ENCODE results near the gene GLB1L3.

GRCh38 chr11:134346101-134346975 is 70.2 kb downstream of the GLB1L3 start:
- TF ChIP-seq, protein P1, sequence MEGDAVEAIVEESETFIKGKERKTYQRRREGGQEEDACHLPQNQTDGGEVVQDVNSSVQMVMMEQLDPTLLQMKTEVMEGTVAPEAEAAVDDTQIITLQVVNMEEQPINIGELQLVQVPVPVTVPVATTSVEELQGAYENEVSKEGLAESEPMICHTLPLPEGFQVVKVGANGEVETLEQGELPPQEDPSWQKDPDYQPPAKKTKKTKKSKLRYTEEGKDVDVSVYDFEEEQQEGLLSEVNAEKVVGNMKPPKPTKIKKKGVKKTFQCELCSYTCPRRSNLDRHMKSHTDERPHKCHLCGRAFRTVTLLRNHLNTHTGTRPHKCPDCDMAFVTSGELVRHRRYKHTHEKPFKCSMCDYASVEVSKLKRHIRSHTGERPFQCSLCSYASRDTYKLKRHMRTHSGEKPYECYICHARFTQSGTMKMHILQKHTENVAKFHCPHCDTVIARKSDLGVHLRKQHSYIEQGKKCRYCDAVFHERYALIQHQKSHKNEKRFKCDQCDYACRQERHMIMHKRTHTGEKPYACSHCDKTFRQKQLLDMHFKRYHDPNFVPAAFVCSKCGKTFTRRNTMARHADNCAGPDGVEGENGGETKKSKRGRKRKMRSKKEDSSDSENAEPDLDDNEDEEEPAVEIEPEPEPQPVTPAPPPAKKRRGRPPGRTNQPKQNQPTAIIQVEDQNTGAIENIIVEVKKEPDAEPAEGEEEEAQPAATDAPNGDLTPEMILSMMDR (IDR thresholded peaks at IDR 0.05; ENCODE audit: extremely low read depth in 1 of 2, insufficient read depth in 1 of 2, low read depth in 1 of 2, low read length in 2 of 2): no peak
- TF ChIP-seq MAX (IDR thresholded peaks at IDR 0.05; ENCODE audit: insufficient read depth, insufficient read length) (no peak), POLR2A (IDR thresholded peaks at IDR 0.05; ENCODE audit: low read depth, low read length) (no peak), POLR2AphosphoS5 (IDR thresholded peaks at IDR 0.05; ENCODE audit: insufficient read depth, low read depth, low read length) (no peak), EZH2 (IDR thresholded peaks at IDR 0.05; ENCODE audit: borderline replicate concordance, low read depth, low read length, severe bottlenecking) (no peak), JUN (IDR thresholded peaks at IDR 0.05; ENCODE audit: borderline replicate concordance, insufficient read depth, insufficient read length, low read depth) (no peak), MYC (IDR thresholded peaks at IDR 0.05; ENCODE audit: low read depth, low read length) (no peak), GATA2 (IDR thresholded peaks at IDR 0.05; ENCODE audit: insufficient read depth, insufficient read length, low read depth, low read length) (no peak), FOS (IDR thresholded peaks at IDR 0.05; ENCODE audit: borderline replicate concordance, insufficient read depth, low read length) (no peak)
